AG09319 (cell line): Measurements from ENCODE around the gene TGFB2.
A peak's percentile ranks its signal among the peaks of the same experiment; 100 is the strongest.

Experiments used
- DNase-seq: peaks from one replicate; pipeline ENCODE4 v3.0.0-alpha.2; 2010; ENCODE audit warnings: low read depth; ENCODE audit errors: extremely low read depth
- CTCF ChIP-seq: IDR thresholded peaks from 2 replicates; pipeline ENCODE4 v1.5.1; 2011; ENCODE audit warnings: low read depth, mild to moderate bottlenecking, inconsistent platforms, low read length, moderate library complexity

TGFB2 gene

GRCh38 chr1:218347723-218348627 is 2.8 kb downstream of the TGFB2 start:
- DNase-seq: no peak
- TF ChIP-seq CTCF: no peak

- DNase-seq: no peak
- TF ChIP-seq CTCF: no peak
These were observed 3.5 kb downstream of the TGFB2 start for GRCh38 chr1:218348628-218349071.

GRCh38 chr1:218349348-218350034 is 4.4 kb downstream of the TGFB2 start:
- no peak for TF ChIP-seq CTCF
- DNase-seq: no peak

- no peak for TF ChIP-seq CTCF
These were observed 4.9 kb downstream of the TGFB2 start for GRCh38 chr1:218350035-218350525.

GRCh38 chr1:218350801-218351266 is 5.7 kb downstream of the TGFB2 start:
- TF ChIP-seq CTCF: no peak
- DNase-seq: no peak

More at GRCh38 chr1:218350035-218350525, 4.9 kb downstream of the TGFB2 start:
- no peak for DNase-seq

GRCh38 chr1:218351391-218352074 is 6.4 kb downstream of the TGFB2 start:
- peak; percentile 49 for TF ChIP-seq CTCF
- DNase-seq: no peak
